ENCODE measurements around the gene KCNH5.

- TF ChIP-seq CTCF (IDR thresholded peaks at IDR 0.05; ENCODE audit: poor library complexity) (no peak), EZH2 (IDR thresholded peaks at IDR 0.05; ENCODE audit: borderline replicate concordance) (no peak), EZH2phosphoT487 (IDR thresholded peaks at IDR 0.05; ENCODE audit: low read depth, severe bottlenecking, unreplicated experiment) (no peak)
These were observed 281.3 kb downstream of the KCNH5 start for GRCh38 chr14:62763951-62764350.

All from hepatocyte (in vitro differentiated cells).